ENCODE results near the gene RGS9. TPM values are rescaled to one million over a fixed set of nuclear protein-coding genes. Genes with fewer than 3 reads are reported as not detected.

Gene RGS9
- total and polyA plus RNA-seq, 2 experiments from 2014 or later: 12.8 to 29.6 TPM

DNA sequence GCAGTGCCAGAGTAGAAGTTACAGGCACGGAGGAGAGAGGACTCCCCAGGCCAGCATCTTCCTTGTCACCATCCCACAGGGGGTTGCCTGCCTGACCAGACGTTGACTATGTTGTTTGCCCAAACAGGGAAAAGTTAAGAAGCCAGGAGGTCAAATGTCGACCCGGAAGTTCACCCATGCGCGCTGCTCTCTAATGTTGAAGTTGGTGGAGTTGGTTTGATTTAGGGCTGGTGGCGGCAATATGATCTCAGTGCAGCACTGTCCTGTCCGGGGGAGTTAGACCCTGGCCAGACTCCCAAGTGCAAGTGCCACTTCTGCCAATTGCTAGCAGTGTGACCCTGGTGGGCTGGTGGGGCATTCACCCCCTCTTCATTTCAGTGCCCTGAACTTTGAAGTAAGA, 30.4 kb downstream of the RGS9 start:
- no peaks in the 10 kb centered on the region for H3K4me1 Mint-ChIP-seq
- TF ChIP-seq, protein P1, sequence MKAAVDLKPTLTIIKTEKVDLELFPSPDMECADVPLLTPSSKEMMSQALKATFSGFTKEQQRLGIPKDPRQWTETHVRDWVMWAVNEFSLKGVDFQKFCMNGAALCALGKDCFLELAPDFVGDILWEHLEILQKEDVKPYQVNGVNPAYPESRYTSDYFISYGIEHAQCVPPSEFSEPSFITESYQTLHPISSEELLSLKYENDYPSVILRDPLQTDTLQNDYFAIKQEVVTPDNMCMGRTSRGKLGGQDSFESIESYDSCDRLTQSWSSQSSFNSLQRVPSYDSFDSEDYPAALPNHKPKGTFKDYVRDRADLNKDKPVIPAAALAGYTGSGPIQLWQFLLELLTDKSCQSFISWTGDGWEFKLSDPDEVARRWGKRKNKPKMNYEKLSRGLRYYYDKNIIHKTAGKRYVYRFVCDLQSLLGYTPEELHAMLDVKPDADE (IDR thresholded peaks at IDR 0.05): no peak
- TF ChIP-seq EZH2 (IDR thresholded peaks at IDR 0.05; ENCODE audit: low read depth, unreplicated experiment) (no peak), POLR2AphosphoS5 (IDR thresholded peaks at IDR 0.05; ENCODE audit: low read depth) (no peak), STAT1 (IDR thresholded peaks at IDR 0.05; ENCODE audit: unreplicated experiment) (no peak), ZNF331 (CRISPR knock-in tag; IDR thresholded peaks at IDR 0.05; ENCODE audit: low read depth) (no peak), NANOG (IDR thresholded peaks at IDR 0.05; ENCODE audit: borderline replicate concordance) (no peak), JUNB (IDR thresholded peaks at IDR 0.05; ENCODE audit: unreplicated experiment) (no peak)
- TF ChIP-seq, protein P2, sequence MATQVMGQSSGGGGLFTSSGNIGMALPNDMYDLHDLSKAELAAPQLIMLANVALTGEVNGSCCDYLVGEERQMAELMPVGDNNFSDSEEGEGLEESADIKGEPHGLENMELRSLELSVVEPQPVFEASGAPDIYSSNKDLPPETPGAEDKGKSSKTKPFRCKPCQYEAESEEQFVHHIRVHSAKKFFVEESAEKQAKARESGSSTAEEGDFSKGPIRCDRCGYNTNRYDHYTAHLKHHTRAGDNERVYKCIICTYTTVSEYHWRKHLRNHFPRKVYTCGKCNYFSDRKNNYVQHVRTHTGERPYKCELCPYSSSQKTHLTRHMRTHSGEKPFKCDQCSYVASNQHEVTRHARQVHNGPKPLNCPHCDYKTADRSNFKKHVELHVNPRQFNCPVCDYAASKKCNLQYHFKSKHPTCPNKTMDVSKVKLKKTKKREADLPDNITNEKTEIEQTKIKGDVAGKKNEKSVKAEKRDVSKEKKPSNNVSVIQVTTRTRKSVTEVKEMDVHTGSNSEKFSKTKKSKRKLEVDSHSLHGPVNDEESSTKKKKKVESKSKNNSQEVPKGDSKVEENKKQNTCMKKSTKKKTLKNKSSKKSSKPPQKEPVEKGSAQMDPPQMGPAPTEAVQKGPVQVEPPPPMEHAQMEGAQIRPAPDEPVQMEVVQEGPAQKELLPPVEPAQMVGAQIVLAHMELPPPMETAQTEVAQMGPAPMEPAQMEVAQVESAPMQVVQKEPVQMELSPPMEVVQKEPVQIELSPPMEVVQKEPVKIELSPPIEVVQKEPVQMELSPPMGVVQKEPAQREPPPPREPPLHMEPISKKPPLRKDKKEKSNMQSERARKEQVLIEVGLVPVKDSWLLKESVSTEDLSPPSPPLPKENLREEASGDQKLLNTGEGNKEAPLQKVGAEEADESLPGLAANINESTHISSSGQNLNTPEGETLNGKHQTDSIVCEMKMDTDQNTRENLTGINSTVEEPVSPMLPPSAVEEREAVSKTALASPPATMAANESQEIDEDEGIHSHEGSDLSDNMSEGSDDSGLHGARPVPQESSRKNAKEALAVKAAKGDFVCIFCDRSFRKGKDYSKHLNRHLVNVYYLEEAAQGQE (IDR thresholded peaks at IDR 0.05; ENCODE audit: unreplicated experiment): no peak
- TF ChIP-seq, protein P3, sequence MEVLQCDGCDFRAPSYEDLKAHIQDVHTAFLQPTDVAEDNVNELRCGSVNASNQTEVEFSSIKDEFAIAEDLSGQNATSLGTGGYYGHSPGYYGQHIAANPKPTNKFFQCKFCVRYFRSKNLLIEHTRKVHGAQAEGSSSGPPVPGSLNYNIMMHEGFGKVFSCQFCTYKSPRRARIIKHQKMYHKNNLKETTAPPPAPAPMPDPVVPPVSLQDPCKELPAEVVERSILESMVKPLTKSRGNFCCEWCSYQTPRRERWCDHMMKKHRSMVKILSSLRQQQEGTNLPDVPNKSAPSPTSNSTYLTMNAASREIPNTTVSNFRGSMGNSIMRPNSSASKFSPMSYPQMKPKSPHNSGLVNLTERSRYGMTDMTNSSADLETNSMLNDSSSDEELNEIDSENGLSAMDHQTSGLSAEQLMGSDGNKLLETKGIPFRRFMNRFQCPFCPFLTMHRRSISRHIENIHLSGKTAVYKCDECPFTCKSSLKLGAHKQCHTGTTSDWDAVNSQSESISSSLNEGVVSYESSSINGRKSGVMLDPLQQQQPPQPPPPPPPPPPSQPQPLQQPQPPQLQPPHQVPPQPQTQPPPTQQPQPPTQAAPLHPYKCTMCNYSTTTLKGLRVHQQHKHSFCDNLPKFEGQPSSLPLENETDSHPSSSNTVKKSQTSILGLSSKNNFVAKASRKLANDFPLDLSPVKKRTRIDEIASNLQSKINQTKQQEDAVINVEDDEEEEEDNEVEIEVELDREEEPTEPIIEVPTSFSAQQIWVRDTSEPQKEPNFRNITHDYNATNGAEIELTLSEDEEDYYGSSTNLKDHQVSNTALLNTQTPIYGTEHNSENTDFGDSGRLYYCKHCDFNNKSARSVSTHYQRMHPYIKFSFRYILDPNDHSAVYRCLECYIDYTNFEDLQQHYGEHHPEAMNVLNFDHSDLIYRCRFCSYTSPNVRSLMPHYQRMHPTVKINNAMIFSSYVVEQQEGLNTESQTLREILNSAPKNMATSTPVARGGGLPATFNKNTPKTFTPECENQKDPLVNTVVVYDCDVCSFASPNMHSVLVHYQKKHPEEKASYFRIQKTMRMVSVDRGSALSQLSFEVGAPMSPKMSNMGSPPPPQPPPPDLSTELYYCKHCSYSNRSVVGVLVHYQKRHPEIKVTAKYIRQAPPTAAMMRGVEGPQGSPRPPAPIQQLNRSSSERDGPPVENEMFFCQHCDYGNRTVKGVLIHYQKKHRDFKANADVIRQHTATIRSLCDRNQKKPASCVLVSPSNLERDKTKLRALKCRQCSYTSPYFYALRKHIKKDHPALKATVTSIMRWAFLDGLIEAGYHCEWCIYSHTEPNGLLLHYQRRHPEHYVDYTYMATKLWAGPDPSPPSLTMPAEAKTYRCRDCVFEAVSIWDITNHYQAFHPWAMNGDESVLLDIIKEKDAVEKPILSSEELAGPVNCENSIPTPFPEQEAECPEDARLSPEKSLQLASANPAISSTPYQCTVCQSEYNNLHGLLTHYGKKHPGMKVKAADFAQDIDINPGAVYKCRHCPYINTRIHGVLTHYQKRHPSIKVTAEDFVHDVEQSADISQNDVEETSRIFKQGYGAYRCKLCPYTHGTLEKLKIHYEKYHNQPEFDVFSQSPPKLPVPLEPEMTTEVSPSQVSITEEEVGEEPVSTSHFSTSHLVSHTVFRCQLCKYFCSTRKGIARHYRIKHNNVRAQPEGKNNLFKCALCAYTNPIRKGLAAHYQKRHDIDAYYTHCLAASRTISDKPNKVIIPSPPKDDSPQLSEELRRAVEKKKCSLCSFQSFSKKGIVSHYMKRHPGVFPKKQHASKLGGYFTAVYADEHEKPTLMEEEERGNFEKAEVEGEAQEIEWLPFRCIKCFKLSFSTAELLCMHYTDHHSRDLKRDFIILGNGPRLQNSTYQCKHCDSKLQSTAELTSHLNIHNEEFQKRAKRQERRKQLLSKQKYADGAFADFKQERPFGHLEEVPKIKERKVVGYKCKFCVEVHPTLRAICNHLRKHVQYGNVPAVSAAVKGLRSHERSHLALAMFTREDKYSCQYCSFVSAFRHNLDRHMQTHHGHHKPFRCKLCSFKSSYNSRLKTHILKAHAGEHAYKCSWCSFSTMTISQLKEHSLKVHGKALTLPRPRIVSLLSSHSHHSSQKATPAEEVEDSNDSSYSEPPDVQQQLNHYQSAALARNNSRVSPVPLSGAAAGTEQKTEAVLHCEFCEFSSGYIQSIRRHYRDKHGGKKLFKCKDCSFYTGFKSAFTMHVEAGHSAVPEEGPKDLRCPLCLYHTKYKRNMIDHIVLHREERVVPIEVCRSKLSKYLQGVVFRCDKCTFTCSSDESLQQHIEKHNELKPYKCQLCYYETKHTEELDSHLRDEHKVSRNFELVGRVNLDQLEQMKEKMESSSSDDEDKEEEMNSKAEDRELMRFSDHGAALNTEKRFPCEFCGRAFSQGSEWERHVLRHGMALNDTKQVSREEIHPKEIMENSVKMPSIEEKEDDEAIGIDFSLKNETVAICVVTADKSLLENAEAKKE (CRISPR knock-in tag; IDR thresholded peaks at IDR 0.05): no peak
- TF ChIP-seq, protein P4, sequence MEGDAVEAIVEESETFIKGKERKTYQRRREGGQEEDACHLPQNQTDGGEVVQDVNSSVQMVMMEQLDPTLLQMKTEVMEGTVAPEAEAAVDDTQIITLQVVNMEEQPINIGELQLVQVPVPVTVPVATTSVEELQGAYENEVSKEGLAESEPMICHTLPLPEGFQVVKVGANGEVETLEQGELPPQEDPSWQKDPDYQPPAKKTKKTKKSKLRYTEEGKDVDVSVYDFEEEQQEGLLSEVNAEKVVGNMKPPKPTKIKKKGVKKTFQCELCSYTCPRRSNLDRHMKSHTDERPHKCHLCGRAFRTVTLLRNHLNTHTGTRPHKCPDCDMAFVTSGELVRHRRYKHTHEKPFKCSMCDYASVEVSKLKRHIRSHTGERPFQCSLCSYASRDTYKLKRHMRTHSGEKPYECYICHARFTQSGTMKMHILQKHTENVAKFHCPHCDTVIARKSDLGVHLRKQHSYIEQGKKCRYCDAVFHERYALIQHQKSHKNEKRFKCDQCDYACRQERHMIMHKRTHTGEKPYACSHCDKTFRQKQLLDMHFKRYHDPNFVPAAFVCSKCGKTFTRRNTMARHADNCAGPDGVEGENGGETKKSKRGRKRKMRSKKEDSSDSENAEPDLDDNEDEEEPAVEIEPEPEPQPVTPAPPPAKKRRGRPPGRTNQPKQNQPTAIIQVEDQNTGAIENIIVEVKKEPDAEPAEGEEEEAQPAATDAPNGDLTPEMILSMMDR (conservative IDR thresholded peaks at IDR 0.05; ENCODE audit: low read depth in 2 of 2): no peak
- Histone ChIP-seq H3K79me2 (replicated peaks; ENCODE audit: insufficient read depth) (no peaks in the 10 kb centered on the region), H3K9me2 (ENCODE audit: insufficient read depth) (no peaks in the 10 kb centered on the region; the same call in 1 of the 2 replicates), H3K4me2 (no peak overlapping the region), H3K27ac (ENCODE audit: low read depth) (no peak overlapping the region), H3K4me3 (no peak overlapping the region), H3K27me3 (ENCODE audit: insufficient read depth) (no peaks in the 10 kb centered on the region), H2AFZ (no peak overlapping the region), H3K36me3 (ENCODE audit: insufficient read depth) (no peaks in the 10 kb centered on the region), H3F3A (replicated peaks; ENCODE audit: low read depth) (no peaks in the 10 kb centered on the region), H3K4me1 (ENCODE audit: insufficient read depth) (no peaks in the 10 kb centered on the region), H4K20me1 (replicated peaks; ENCODE audit: insufficient read depth) (no peaks in the 10 kb centered on the region)
- peaks cover under 1% of the 10 kb centered on the region for H3K27me3 Mint-ChIP-seq (ENCODE audit: insufficient read depth, low read depth, poor library complexity)
- ATAC-seq (no peak), DNase-seq (ENCODE audit: low spot score) (no peak)
- H3K4me3 Mint-ChIP-seq: no peak overlapping the region
- H3K9me3 Mint-ChIP-seq: no peaks in the 10 kb centered on the region; the same call in 2 of the 3 replicates
- no peaks in the 10 kb centered on the region; the same call in 2 of the 3 replicates for H3K36me3 Mint-ChIP-seq (ENCODE audit: low read depth)
- H3K27ac Mint-ChIP-seq: no peak overlapping the region; the same call in 1 of the 2 replicates
